Motor neuron (in vitro differentiated cells): ENCODE results near the gene ITGA11. TPM values are rescaled to one million over a fixed set of nuclear protein-coding genes. Genes with fewer than 3 reads are reported as not detected.

Experiments used
- ATAC-seq, 8 experiments: fragments of 200-7000 bp; cut with Tn5 transposase; replicated peaks in 6 of 8; 2 replicates each; pipeline ENCODE4 v1.8.0; 2021; ENCODE audit warnings: mild to moderate bottlenecking in 8 of 8, moderate library complexity in 8 of 8
- H3K27ac ChIP-seq, 2 donors: fragments of 250-450 bp; sonication (Bioruptor Pico); 2 replicates each; pipeline ENCODE4 v1.9.0; 2021; ENCODE audit warnings: antibody characterized with exemption in 2 of 2, mild to moderate bottlenecking in 2 of 2, moderate library complexity in 1 of 2
- H3K4me1 ChIP-seq, 2 donors: fragments of 250-450 bp; sonication (Bioruptor Pico); replicated peaks in 1 of 2; 2 replicates each; pipeline ENCODE4 v1.6.1; 2021; ENCODE audit warnings: antibody characterized with exemption in 2 of 2, mild to moderate bottlenecking in 2 of 2, moderate library complexity in 1 of 2
- H3K4me3 ChIP-seq, 5 donors: fragments of 250-450 bp; sonication (Bioruptor Pico); 2 replicates each; pipeline ENCODE4 v1.9.0; 2021; ENCODE audit warnings: antibody characterized with exemption in 5 of 5, mild to moderate bottlenecking in 5 of 5, moderate library complexity in 4 of 5
- WGBS, 10 experiments: fragments of 450-650 bp; shearing (Covaris generic); methylation state at CpG; one replicate each; pipeline ENCODE4 v1.0.0; 2022; 5-methylcytosine and 5-hydroxymethylcytosine counted together
- in situ Hi-C, 9 experiments: fragments of 400-800 bp; cut with MboI; loops; one replicate each; pipeline ENCODE4 v1.15.0; 2021; ENCODE audit warnings: low sequenced_read_pairs in 9 of 9, low pct_unique_long_range_greater_than_20kb in 2 of 9; ENCODE audit not compliant: unreplicated experiment in 9 of 9
- total RNA-seq, 8 experiments: library from RNA; unstranded; fragments of 300-600 nt; gene quantifications; 2 replicates each; pipeline versions ENCODE4 v1.2.3 to v1.2.4, GENCODE V29; 2022

The ITGA11 gene
- total RNA-seq, 8 experiments from 2014 or later, result 0.27 to 35.0 (median 0.78) TPM

GRCh38 chr15:68385671-68386586 lies 46.0 kb downstream of the ITGA11 start:
- WGBS, 10 experiments, result 70 to 92% (median 79%) methylated on average over 1 to 5 of the region's 8 CpGs; no CpG with 5 or more reads in 5 of the 10 experiments
- ATAC-seq, result no peak
- Histone ChIP-seq H3K4me3 (no peak overlapping the region), H3K27ac (no peak overlapping the region), H3K4me1 (no peaks in the 10 kb centered on the region)
- in situ Hi-C loops, result no loop called here

DNA sequence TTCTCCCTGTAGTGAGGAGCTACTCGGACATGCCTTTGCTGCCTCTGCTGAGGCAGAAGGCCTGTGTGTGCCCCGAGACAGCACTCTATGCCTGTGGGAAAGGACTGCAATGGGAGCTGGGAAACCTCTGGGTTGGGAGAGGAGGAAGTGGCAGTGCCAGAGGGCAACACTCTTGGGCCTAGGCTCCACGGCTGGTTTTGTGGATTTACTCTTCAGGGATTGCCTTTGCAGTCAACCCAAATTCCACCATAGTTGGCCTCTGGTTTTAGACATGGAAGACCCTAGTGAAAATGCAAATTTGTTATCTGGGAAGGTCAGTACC lies 46.8 kb downstream of the ITGA11 start:
- no peaks in the 10 kb centered on the region for H3K4me1 ChIP-seq
- ATAC-seq, result no peak
- no peak overlapping the region for H3K4me3 ChIP-seq
- 67 to 100% (median 80%) methylated on average over 1 to 3 of the region's 3 CpGs; no CpG with 5 or more reads in 5 of the 10 experiments for WGBS, 10 experiments
- in situ Hi-C loops, result no loop called here
- no peak overlapping the region for H3K27ac ChIP-seq

DNA sequence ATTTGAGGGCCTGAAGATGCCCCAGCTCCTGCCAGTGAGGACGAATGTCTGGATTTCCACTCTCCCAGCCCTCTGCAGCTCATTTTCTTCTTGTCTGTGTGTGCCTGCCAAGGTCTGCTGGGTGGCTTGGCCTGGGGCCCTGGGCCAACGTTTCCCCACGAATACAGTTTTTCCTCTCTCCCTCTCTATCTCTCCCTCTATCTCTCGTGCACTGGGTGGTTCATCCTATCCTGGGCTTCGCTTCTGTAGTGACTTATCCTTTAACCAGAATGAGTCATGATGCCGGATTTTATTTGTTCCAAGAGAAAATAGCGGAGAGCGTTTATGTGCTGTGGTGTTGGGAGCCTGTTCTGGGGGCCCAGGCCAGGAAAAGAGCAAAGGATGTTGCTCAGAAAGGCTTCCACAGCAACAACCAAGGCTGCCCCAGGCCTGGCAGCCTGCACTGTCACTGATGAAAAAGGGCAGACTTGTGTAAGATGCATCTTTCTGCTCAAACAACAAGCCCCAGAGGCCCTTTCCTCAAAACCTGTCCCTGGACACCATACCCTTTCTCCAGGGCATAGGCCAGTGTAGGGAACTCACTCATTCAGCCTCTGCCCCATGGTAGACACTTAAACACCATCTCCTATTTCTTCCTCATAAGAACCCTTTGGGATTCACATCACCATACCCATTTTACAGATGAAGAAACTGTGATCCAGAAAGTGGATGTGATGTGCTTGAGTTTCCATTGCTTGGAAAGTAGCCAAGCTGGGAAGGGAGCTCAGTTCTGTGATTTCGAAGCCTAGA lies 47.3 kb downstream of the ITGA11 start:
- in situ Hi-C loops, result no loop called here
- H3K4me1 ChIP-seq, result no peaks in the 10 kb centered on the region
- ATAC-seq, result peak in 5 of 8 experiments; percentile 4 to 89 (median 75)
- no peak overlapping the region for H3K4me3 ChIP-seq
- H3K27ac ChIP-seq, result no peak overlapping the region
- 4 to 93% (median 58%) methylated on average over 1 to 7 of the region's 9 CpGs; no CpG with 5 or more reads in 3 of the 10 experiments for WGBS, 10 experiments

GRCh38 chr15:68383161-68384074 lies 48.5 kb downstream of the ITGA11 start:
- peak in 3 of 8 experiments; percentile 51 to 64 (median 56) for ATAC-seq
- Histone ChIP-seq H3K27ac (no peak overlapping the region), H3K4me3 (no peak overlapping the region), H3K4me1 (no peaks in the 10 kb centered on the region)
- in situ Hi-C loops, result no loop called here
- WGBS, 10 experiments, result 70 to 100% (median 95%) methylated on average over 1 to 8 of the region's 12 CpGs; no CpG with 5 or more reads in 2 of the 10 experiments

GRCh38 chr15:68382286-68383007 lies 49.5 kb downstream of the ITGA11 start:
- Histone ChIP-seq H3K4me1 (no peaks in the 10 kb centered on the region), H3K27ac (no peak overlapping the region), H3K4me3 (no peak overlapping the region)
- in situ Hi-C loops, result no loop called here
- ATAC-seq, result no peak
- WGBS, 10 experiments, result 40 to 100% (median 60%) methylated on average over 1 to 4 of the region's 5 CpGs; no CpG with 5 or more reads in 1 of the 10 experiments

GRCh38 chr15:68380456-68380855 lies 51.5 kb downstream of the ITGA11 start:
- Histone ChIP-seq H3K4me1 (no peaks in the 10 kb centered on the region), H3K27ac (no peak overlapping the region), H3K4me3 (no peak overlapping the region)
- ATAC-seq, result no peak
- WGBS, 10 experiments, result 80 to 100% (median 90%) methylated on average over 1 to 2 of the region's 5 CpGs; no CpG with 5 or more reads in 7 of the 10 experiments
- in situ Hi-C loops, result no loop called here

DNA sequence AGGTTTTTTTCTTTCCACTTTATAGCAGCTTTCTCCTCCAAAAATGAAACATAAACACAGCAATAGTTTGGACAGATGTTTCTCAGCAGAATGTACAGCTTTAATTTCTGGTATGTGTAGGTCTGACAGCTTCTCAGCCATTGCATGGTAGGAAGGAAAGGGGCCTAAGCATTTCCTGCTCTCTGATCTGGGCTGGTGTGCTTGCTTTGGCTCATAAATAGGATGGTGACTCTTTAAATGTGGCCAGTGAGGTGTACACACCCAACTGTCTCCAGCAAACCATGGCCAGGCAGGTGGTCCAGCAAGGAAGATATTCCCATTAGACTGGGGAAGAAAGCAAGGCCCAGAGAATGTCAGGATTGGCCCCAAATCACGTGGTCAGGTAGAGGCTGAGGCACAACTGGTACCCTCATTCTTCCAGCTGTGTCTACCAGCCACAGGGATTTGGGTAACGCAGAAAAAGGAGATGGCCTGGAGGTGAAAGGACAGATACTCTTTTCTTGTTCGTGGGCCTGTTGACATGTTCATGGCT lies 52.1 kb downstream of the ITGA11 start:
- Histone ChIP-seq H3K27ac (no peak overlapping the region), H3K4me3 (no peak overlapping the region), H3K4me1 (no peaks in the 10 kb centered on the region)
- WGBS, 10 experiments, result 17 to 78% (median 67%) methylated on average over 1 to 3 of the region's 3 CpGs; no CpG with 5 or more reads in 4 of the 10 experiments
- in situ Hi-C loops, result no loop called here
- ATAC-seq, result no peak

DNA sequence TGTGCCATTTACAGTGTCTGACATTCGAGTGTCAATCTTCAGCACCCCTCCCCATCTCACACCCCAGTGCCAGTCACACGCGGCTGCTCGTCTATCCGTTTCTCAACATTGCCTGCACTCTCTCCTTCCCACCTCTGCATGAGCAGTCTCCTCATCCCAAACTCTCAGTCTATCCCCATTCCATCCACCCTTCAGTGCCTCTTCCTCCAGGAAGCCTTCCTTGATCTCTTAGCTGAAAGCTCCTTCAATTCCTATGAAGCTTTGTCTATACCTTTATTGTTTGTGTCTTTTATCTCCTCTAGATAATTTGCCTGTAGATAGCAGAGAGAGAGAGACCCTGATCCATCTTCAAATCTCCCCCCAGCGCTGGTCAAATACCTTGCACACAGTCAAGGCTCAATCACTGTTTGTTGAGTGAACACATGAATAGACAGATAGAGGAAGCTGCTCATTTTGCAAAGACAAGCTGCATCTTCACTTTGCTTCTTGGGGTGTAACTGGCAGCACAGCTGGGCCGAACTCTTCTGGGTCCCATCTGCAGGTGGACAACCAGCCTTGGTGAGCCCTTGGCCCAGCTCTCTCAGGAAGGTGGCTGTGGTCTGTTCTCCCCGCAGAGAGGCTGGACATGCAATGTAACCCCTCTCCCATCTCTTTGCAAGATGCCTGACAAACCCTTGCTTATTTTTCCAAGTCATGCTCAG lies 52.8 kb downstream of the ITGA11 start:
- Histone ChIP-seq H3K4me1 (no peaks in the 10 kb centered on the region), H3K27ac (no peak overlapping the region), H3K4me3 (no peak overlapping the region)
- 75 to 100% (median 91%) methylated on average over 1 to 8 of the region's 8 CpGs; no CpG with 5 or more reads in 2 of the 10 experiments for WGBS, 10 experiments
- no peak for ATAC-seq
- in situ Hi-C loops, result no loop called here

GRCh38 chr15:68378595-68378994 lies 53.4 kb downstream of the ITGA11 start:
- Histone ChIP-seq H3K27ac (no peak overlapping the region), H3K4me1 (no peaks in the 10 kb centered on the region), H3K4me3 (no peak overlapping the region)
- no peak for ATAC-seq
- in situ Hi-C loops, result no loop called here
- 13 to 100% (median 80%) methylated on average over 1 to 3 of the region's 3 CpGs; no CpG with 5 or more reads in 3 of the 10 experiments for WGBS, 10 experiments

DNA sequence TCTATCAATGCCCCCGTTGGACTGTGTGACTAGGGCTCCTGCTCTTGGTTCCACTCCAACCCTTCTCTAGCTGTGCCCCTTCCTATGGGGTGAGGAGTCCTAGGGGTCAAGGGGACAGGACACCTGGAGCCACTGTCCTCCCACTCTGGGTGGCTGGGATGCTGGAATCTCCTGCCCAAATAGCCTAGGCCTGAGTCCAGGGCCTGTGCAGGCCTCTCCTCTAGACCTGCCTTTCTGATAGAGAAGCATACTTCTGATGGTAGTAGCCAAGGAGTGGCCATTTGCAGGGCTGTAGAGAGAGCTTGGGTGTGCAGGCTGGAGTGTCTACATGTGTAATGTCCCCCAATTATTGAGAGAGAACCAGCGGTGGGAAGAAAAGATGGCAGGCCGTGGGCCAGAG lies 54.2 kb downstream of the ITGA11 start:
- Histone ChIP-seq H3K4me3 (no peak overlapping the region), H3K4me1 (no peaks in the 10 kb centered on the region), H3K27ac (no peak overlapping the region)
- in situ Hi-C loops, result no loop called here
- ATAC-seq, result no peak
- 0 to 100% (median 82%) methylated on average over 1 of the region's 3 CpGs; no CpG with 5 or more reads in 4 of the 10 experiments for WGBS, 10 experiments

GRCh38 chr15:68376447-68377060 lies 55.4 kb downstream of the ITGA11 start:
- in situ Hi-C loops, result no loop called here
- H3K4me1 ChIP-seq, result no peaks in the 10 kb centered on the region
- no peak overlapping the region for H3K4me3 ChIP-seq
- H3K27ac ChIP-seq, result no peak overlapping the region
- no peak for ATAC-seq
